Body of pancreas (tissue), 4 donors: ENCODE measurements around the gene OXCT1. TPM values are rescaled to one million over a fixed set of nuclear protein-coding genes. Genes with fewer than 3 reads are reported as not detected.
"Not testable (repeated sequence)": the region's sequence is repeated elsewhere in the genome, so short reads cannot be mapped to it uniquely, and the experiment has no call there.

Experiments
- ATAC-seq: fragments of 150-250 bp; one replicate; pipeline ENCODE4 v1.9.1; 2016
- DNase-seq, 4 donors: peaks; one replicate each; pipeline ENCODE4 v3.0.0-alpha.2; 2019
- H3K27ac ChIP-seq, 4 donors: fragments of 200-600 bp; sonication (generic); 1 replicate in 3 of 4; 2 replicates in 1 of 4; pipeline versions ENCODE4 v1.5.1 to v1.6.1; 2016 to 2019; ENCODE audit warnings: mild to moderate bottlenecking in 1 of 4, mixed read lengths in 1 of 4, moderate library complexity in 1 of 4
- H3K27me3 ChIP-seq, 2 donors: fragments of 200-600 bp; sonication (generic); one replicate each; pipeline ENCODE4 v1.6.0; 2016; ENCODE audit warnings: mild to moderate bottlenecking in 1 of 2
- H3K36me3 ChIP-seq, 2 donors: fragments of 200-600 bp; sonication (generic); replicated peaks in 1 of 2; 2 replicates each; pipeline ENCODE4 v1.5.1; 2016; ENCODE audit warnings: low read depth in 2 of 2; ENCODE audit not compliant: insufficient read depth in 1 of 2
- H3K4me1 ChIP-seq: fragments of 200-600 bp; sonication (generic); one replicate; pipeline ENCODE4 v1.6.0; 2016
- H3K4me3 ChIP-seq, 2 donors: fragments of 200-600 bp; sonication (generic); 1 replicate in 1 of 2; 2 replicates in 1 of 2; pipeline ENCODE4 v1.5.1; 2016 to 2019
- H3K9me3 ChIP-seq, 3 donors: fragments of 200-600 bp; sonication (generic); 1 replicate in 2 of 3; 2 replicates in 1 of 3; pipeline ENCODE4 v1.5.1; 2016
- CTCF ChIP-seq, 7 experiments: fragments of 450-650 bp in 4 of 7; fragments of 200-600 bp in 3 of 7; sonication (generic) in 3 of 7; IDR thresholded peaks; one replicate each; pipeline ENCODE4 v1.5.1; 2016 to 2019; ENCODE audit warnings: antibody characterized with exemption in 7 of 7
- POLR2A ChIP-seq, 3 donors: fragments of 450-650 bp; IDR thresholded peaks; one replicate each; pipeline ENCODE4 v1.6.1; 2016; ENCODE audit warnings: antibody characterized with exemption in 3 of 3, mild to moderate bottlenecking in 2 of 3
- WGBS, 2 donors: methylation state at CpG; one replicate each; pipeline ENCODE4 v1.1.5; 2017; 5-methylcytosine and 5-hydroxymethylcytosine counted together
- intact Hi-C: fragments of 100-400 bp; cut with DNase I; formaldehyde crosslinking; loops from one replicate; pipeline ENCODE4 v1.15.1; 2023
- total RNA-seq, 2 donors: library from RNA; depleted of rRNA; stranded (reverse); fragments of >200 nt; gene quantifications; one replicate each; pipeline ENCODE4 v1.1.0, GENCODE V29; 2016

The OXCT1 gene
- total RNA-seq, 2 donors from 2014 or later, result 3.9 to 7.9 TPM

GRCh38 chr5:41748631-41749030 is 121.6 kb downstream of the OXCT1 start:
- no peak overlapping the region for H3K4me3 ChIP-seq
- intact Hi-C loops, result no loop called here
- H3K27ac ChIP-seq, result no peak overlapping the region
- DNase-seq (no peak), ATAC-seq (no peak)
- TF ChIP-seq CTCF (IDR thresholded peaks at IDR 0.05) (no peak), POLR2A (IDR thresholded peaks at IDR 0.05) (no peak)
- 93 to 94% methylated on average over 2 of the region's 2 CpGs for WGBS, 2 donors
- H3K36me3 ChIP-seq, result no peaks in the 10 kb centered on the region
- H3K9me3 ChIP-seq, result no peaks in the 10 kb centered on the region
- no peaks in the 10 kb centered on the region for H3K27me3 ChIP-seq
- H3K4me1 ChIP-seq, result no peaks in the 10 kb centered on the region

- no peak overlapping the region for H3K27ac ChIP-seq
- no peak overlapping the region for H3K4me3 ChIP-seq
- TF ChIP-seq CTCF (IDR thresholded peaks at IDR 0.05) (no peak), POLR2A (IDR thresholded peaks at IDR 0.05) (no peak)
- DNase-seq (no peak), ATAC-seq (no peak)
- H3K27me3 ChIP-seq, result no peaks in the 10 kb centered on the region
- intact Hi-C loops, result no loop called here
- no peaks in the 10 kb centered on the region for H3K4me1 ChIP-seq
- no peaks in the 10 kb centered on the region for H3K36me3 ChIP-seq
- WGBS, 2 donors, result 96 to 100% methylated on average over 1 of the region's 1 CpG
- no peaks in the 10 kb centered on the region for H3K9me3 ChIP-seq
Observed at GRCh38 chr5:41747708-41748107, 122.5 kb downstream of the OXCT1 start.

DNA sequence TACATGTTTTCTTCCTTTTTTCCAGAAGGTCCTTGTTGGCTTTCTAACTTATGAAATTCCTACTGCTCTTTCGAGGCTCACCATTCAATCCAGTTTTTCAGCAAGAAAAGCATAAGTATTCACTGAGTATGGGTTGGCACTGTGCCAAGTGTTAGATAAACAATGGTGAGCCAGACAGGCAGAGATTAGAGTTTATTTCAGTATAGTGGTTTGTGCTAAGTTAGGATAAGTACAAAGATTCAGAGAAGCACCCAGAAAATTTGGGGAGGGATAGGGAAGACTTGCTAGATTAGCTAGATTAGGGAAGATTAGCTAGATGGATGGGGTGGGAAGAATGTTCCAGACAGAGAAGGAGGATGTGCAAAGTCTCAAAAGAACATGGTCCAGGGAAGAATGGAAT is 122.9 kb downstream of the OXCT1 start:
- H3K36me3 ChIP-seq, result no peaks in the 10 kb centered on the region
- no peaks in the 10 kb centered on the region for H3K4me1 ChIP-seq
- no peaks in the 10 kb centered on the region for H3K9me3 ChIP-seq
- intact Hi-C loops, result no loop called here
- WGBS, 2 donors, result 36 to 44% methylated on average over 1 of the region's 1 CpG
- ATAC-seq (no peak), DNase-seq (peak in 1 of 4 donors; percentile 2)
- H3K27ac ChIP-seq, result no peak overlapping the region
- H3K4me3 ChIP-seq, result no peak overlapping the region
- TF ChIP-seq POLR2A (IDR thresholded peaks at IDR 0.05), result no peak
- no peak for TF ChIP-seq CTCF (IDR thresholded peaks at IDR 0.05)
- no peaks in the 10 kb centered on the region for H3K27me3 ChIP-seq

DNA sequence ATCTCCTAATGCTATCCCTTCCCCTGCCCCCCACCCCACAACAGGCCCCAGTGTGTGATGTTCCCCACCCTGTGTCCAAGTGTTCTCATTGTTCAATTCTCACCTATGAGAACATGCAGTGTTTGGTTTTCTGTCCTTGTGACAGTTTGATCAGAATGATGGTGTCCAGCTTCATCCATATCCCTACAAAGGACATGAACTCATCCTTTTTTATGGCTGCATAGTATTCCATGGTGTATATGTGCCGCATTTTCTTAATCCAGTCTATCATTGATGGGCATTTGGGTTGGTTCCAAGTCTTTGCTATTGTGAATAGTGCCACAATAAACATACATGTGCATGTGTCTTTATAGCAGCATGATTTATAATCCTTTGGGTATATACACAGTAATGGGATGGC is 127.6 kb downstream of the OXCT1 start:
- H3K9me3 ChIP-seq, DNase-seq, ATAC-seq, H3K36me3 ChIP-seq, H3K4me3 ChIP-seq, H3K27me3 ChIP-seq, H3K27ac ChIP-seq, H3K4me1 ChIP-seq, intact Hi-C loops: not testable (repeated sequence)
- 100% methylated on average over 1 of the region's 1 CpG for WGBS, 2 donors

- Histone ChIP-seq H3K9me3 (no peaks in the 10 kb centered on the region), H3K36me3 (no peaks in the 10 kb centered on the region), H3K4me3 (no peak overlapping the region), H3K27ac (no peak overlapping the region), H3K4me1 (no peaks in the 10 kb centered on the region), H3K27me3 (no peaks in the 10 kb centered on the region)
- intact Hi-C loops, result no loop called here
- DNase-seq (no peak), ATAC-seq (no peak)
- WGBS, 2 donors, result 77 to 84% methylated on average over 3 of the region's 3 CpGs
- TF ChIP-seq POLR2A (IDR thresholded peaks at IDR 0.05) (no peak), CTCF (IDR thresholded peaks at IDR 0.05) (no peak)
Observed at GRCh38 chr5:41738710-41739354, 131.4 kb downstream of the OXCT1 start.
